Liver (tissue), 9 donors: Measurements from ENCODE around the gene LRRC49. TPM values are rescaled to one million over a fixed set of nuclear protein-coding genes. Genes with fewer than 3 reads are reported as not detected.

Source experiments
- DNase-seq: peaks from one replicate; pipeline ENCODE4 v3.0.0-alpha.2; 2017; ENCODE audit warnings: low spot score
- H3K27ac ChIP-seq, 2 donors: one replicate each; pipeline ENCODE4 v1.7.0; 2013; ENCODE audit warnings: inconsistent platforms in 2 of 2, low read length in 2 of 2, control low read depth in 1 of 2, low read depth in 1 of 2, mild to moderate bottlenecking in 1 of 2
- H3K27me3 ChIP-seq, 4 donors: one replicate each; pipeline versions ENCODE4 v1.6.1 to v1.7.0; 2013; ENCODE audit warnings: low read length in 3 of 4, inconsistent platforms in 1 of 4, mild to moderate bottlenecking in 1 of 4, moderate library complexity in 1 of 4; ENCODE audit not compliant: control insufficient read depth in 4 of 4, insufficient read depth in 4 of 4
- H3K36me3 ChIP-seq, 4 donors: one replicate each; pipeline versions ENCODE4 v1.6.1 to v1.7.0; 2013; ENCODE audit warnings: low read length in 3 of 4, mild to moderate bottlenecking in 3 of 4, low read depth in 1 of 4, moderate library complexity in 1 of 4; ENCODE audit not compliant: control insufficient read depth in 4 of 4, insufficient read depth in 3 of 4
- H3K4me1 ChIP-seq, 4 donors: one replicate each; pipeline versions ENCODE4 v1.6.1 to v1.7.0; 2013; ENCODE audit warnings: low read length in 3 of 4, mild to moderate bottlenecking in 3 of 4, moderate library complexity in 1 of 4; ENCODE audit not compliant: control insufficient read depth in 4 of 4, insufficient read depth in 4 of 4
- H3K4me3 ChIP-seq, 3 donors: one replicate each; pipeline versions ENCODE4 v1.6.1 to v1.7.0; 2013; ENCODE audit warnings: low read length in 3 of 3, control low read depth in 1 of 3, low read depth in 1 of 3, mild to moderate bottlenecking in 1 of 3
- H3K9ac ChIP-seq, 2 donors: one replicate each; pipeline ENCODE4 v1.7.0; 2013; ENCODE audit warnings: low read length in 2 of 2, mild to moderate bottlenecking in 2 of 2, moderate library complexity in 2 of 2, control low read depth in 1 of 2, low read depth in 1 of 2
- H3K9me3 ChIP-seq, 4 donors: one replicate each; pipeline versions ENCODE4 v1.6.1 to v1.7.0; 2013; ENCODE audit warnings: low read length in 3 of 4; ENCODE audit not compliant: control insufficient read depth in 4 of 4
- ATF3 ChIP-seq: IDR thresholded peaks from 2 replicates; pipeline ENCODE4 v1.6.1; 2016; ENCODE audit warnings: antibody characterized with exemption
- CTCF ChIP-seq: fragments of 150-350 bp; IDR thresholded peaks from 2 replicates; pipeline ENCODE4 v1.5.1; 2017; ENCODE audit warnings: improper control_type of control experiment, low read depth, low read length; ENCODE audit not compliant: missing input control
- EGR1 ChIP-seq, 2 donors: IDR thresholded peaks; 2 replicates each; pipeline ENCODE4 v1.6.1; 2016 to 2018; ENCODE audit warnings: antibody characterized with exemption in 2 of 2, low read depth in 2 of 2
- FOXA1 ChIP-seq: IDR thresholded peaks from 2 replicates; pipeline ENCODE4 v1.6.1; 2016; ENCODE audit warnings: antibody characterized with exemption
- FOXA2 ChIP-seq: IDR thresholded peaks from 2 replicates; pipeline ENCODE4 v1.6.1; 2016; ENCODE audit warnings: antibody characterized with exemption
- GABPA ChIP-seq, 2 donors: IDR thresholded peaks in 1 of 2; conservative IDR thresholded peaks in 1 of 2; 2 replicates each; pipeline ENCODE4 v1.6.1; 2016; ENCODE audit warnings: antibody characterized with exemption in 2 of 2, mild to moderate bottlenecking in 1 of 2, moderate library complexity in 1 of 2
- HNF4A ChIP-seq, 2 donors: conservative IDR thresholded peaks; 2 replicates each; pipeline ENCODE4 v1.6.1; 2016; ENCODE audit warnings: antibody characterized with exemption in 2 of 2, mild to moderate bottlenecking in 2 of 2
- HNF4G ChIP-seq: IDR thresholded peaks from 2 replicates; pipeline ENCODE4 v1.6.1; 2016; ENCODE audit warnings: antibody characterized with exemption
- JUND ChIP-seq, 2 donors: IDR thresholded peaks; 2 replicates each; pipeline ENCODE4 v1.6.1; 2016; ENCODE audit warnings: antibody characterized with exemption in 2 of 2
- MAX ChIP-seq: IDR thresholded peaks from 2 replicates; pipeline ENCODE4 v1.6.1; 2016; ENCODE audit warnings: antibody characterized with exemption
- NR2F2 ChIP-seq: IDR thresholded peaks from 2 replicates; pipeline ENCODE4 v1.6.1; 2016; ENCODE audit warnings: antibody characterized with exemption
- RAD21 ChIP-seq, 2 donors: IDR thresholded peaks; 2 replicates each; pipeline ENCODE4 v1.6.1; 2016; ENCODE audit warnings: antibody characterized with exemption in 2 of 2, mild to moderate bottlenecking in 2 of 2
- REST ChIP-seq: IDR thresholded peaks from 2 replicates; pipeline ENCODE4 v1.6.1; 2016; ENCODE audit warnings: antibody characterized with exemption, mild to moderate bottlenecking
- RXRA ChIP-seq, 2 donors: IDR thresholded peaks; 2 replicates each; pipeline ENCODE4 v1.6.1; 2017 to 2018; ENCODE audit warnings: antibody characterized with exemption in 2 of 2, mild to moderate bottlenecking in 1 of 2
- SP1 ChIP-seq: IDR thresholded peaks from 2 replicates; pipeline ENCODE4 v1.6.1; 2018; ENCODE audit warnings: antibody characterized with exemption, mild to moderate bottlenecking
- TAF1 ChIP-seq: conservative IDR thresholded peaks from 2 replicates; pipeline ENCODE4 v1.6.1; 2016; ENCODE audit warnings: antibody characterized with exemption, mild to moderate bottlenecking
- YY1 ChIP-seq: IDR thresholded peaks from 2 replicates; pipeline ENCODE4 v1.6.1; 2016; ENCODE audit warnings: antibody characterized with exemption, mild to moderate bottlenecking
- WGBS: extraction: QIAGEN DNeasy Blood & Tissue Kit; methylation state at CpG from one replicate; pipeline ENCODE4 v1.1.7; 2013; 5-methylcytosine and 5-hydroxymethylcytosine counted together
- polyA plus RNA-seq, 2 donors: library from polyadenylated mRNA; stranded (reverse) in 1 of 2; unstranded in 1 of 2; fragments of 200-250 nt in 1 of 2; fragments of >200 nt in 1 of 2; fragmentation: Nextera tagmentation in 1 of 2; extraction: Ambion mirVana in 1 of 2; gene quantifications; one replicate each; pipeline versions ENCODE4 v1.2.1 to v1.2.3, GENCODE V29; 2013 to 2015
- total RNA-seq, 2 donors: library from RNA; depleted of rRNA; stranded (reverse); fragments of >200 nt; gene quantifications; one replicate each; pipeline ENCODE4 v1.2.3, GENCODE V29; 2014
- TF ChIP-seq, protein P1 (sequence below): IDR thresholded peaks from 2 replicates; pipeline ENCODE4 v1.6.1; 2016; ENCODE audit warnings: antibody characterized with exemption
- donor health status: healthy.
- donor health status: healthy.
- donor health status: healthy.
- donor health status: healthy.
- donor health status: healthy.

The LRRC49 gene
- total and polyA plus RNA-seq, 4 donors: 0.20 to 1.1 (median 0.31) TPM

DNA sequence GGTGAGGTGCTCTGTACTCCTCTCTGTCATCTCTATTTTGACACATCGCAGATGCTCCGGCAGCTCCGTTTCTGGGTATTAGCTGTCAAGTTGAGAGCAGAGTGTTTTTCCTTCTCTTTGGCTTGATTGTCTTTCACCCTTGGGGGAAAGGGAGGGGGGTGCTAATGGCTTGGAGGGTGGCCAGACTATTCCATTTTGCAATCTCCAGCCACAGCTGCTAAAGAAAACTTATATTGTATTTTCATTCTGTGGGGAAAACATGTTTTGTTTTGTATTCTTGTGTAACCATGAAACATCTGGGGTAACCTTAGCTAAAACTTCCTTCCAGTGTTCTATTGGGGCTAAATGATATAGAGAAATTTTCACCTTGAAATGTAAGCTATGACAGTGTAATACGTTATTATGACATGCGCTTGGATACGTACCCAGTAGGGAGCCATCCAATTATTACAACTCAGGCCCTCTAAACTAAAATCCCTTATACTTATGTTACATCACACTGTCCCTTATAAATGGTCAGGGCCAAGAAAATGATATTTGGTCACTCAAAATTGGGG is 24.6 kb upstream of the LRRC49 start:
- DNase-seq: no peak
- no peaks in the 10 kb centered on the region for H3K9me3 ChIP-seq
- no peaks in the 10 kb centered on the region for H3K4me1 ChIP-seq
- no peak for TF ChIP-seq SP1
- no peak for TF ChIP-seq EGR1 (IDR thresholded peaks at IDR 0.05; ENCODE audit: low read depth in 2 of 2)
- TF ChIP-seq MAX: no peak
- no peaks in the 10 kb centered on the region for H3K36me3 ChIP-seq
- H3K27ac ChIP-seq: no peak overlapping the region
- H3K9ac ChIP-seq: no peak overlapping the region
- no peak overlapping the region for H3K4me3 ChIP-seq
- H3K27me3 ChIP-seq: no peaks in the 10 kb centered on the region
- 77% methylated on average over 6 of the region's 6 CpGs for whole genome bisulfite sequencing

DNA sequence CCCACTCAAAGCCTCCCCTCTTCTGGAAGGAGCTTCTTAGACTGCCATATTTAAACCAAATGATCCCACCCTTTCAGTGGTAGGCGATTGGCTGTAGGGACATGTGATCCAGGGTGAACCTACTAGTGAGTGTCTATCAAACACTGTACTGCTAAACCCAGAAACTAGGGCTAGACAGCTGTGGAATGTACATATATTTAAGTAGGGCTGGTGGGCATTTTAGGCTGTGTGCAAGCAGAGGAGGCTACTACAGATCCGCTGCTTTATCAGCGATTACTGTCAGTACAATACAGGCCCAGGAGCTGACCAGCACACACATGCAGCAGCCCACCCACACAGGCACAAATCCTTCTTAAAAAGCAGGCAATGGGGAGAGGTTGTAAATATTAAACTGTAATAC is 23.3 kb upstream of the LRRC49 start:
- no peak for TF ChIP-seq CTCF
- TF ChIP-seq HNF4A (conservative IDR thresholded peaks at IDR 0.05): no peak
- no peak for TF ChIP-seq RAD21 (IDR thresholded peaks at IDR 0.05)
- no peak for TF ChIP-seq SP1
- TF ChIP-seq NR2F2: no peak
- TF ChIP-seq FOXA1: no peak
- TF ChIP-seq HNF4G: no peak
- no peak for TF ChIP-seq FOXA2
- no peak for TF ChIP-seq JUND (IDR thresholded peaks at IDR 0.05)
- no peak for TF ChIP-seq GABPA (IDR thresholded peaks at IDR 0.05 in 1 of 2, conservative IDR thresholded peaks at IDR 0.05 in 1 of 2)
- TF ChIP-seq YY1: no peak
- no peak for TF ChIP-seq ATF3
- no peak for TF ChIP-seq REST
- no peak for TF ChIP-seq MAX
- TF ChIP-seq EGR1 (IDR thresholded peaks at IDR 0.05; ENCODE audit: low read depth in 2 of 2): no peak
- TF ChIP-seq RXRA (IDR thresholded peaks at IDR 0.05): no peak
- TF ChIP-seq, protein P1, sequence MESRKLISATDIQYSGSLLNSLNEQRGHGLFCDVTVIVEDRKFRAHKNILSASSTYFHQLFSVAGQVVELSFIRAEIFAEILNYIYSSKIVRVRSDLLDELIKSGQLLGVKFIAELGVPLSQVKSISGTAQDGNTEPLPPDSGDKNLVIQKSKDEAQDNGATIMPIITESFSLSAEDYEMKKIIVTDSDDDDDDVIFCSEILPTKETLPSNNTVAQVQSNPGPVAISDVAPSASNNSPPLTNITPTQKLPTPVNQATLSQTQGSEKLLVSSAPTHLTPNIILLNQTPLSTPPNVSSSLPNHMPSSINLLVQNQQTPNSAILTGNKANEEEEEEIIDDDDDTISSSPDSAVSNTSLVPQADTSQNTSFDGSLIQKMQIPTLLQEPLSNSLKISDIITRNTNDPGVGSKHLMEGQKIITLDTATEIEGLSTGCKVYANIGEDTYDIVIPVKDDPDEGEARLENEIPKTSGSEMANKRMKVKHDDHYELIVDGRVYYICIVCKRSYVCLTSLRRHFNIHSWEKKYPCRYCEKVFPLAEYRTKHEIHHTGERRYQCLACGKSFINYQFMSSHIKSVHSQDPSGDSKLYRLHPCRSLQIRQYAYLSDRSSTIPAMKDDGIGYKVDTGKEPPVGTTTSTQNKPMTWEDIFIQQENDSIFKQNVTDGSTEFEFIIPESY: no peak
- no peak for TF ChIP-seq TAF1
- no peak overlapping the region for H3K27ac ChIP-seq

More for the DNA sequence above, 23.3 kb upstream of the LRRC49 start:
- Histone ChIP-seq H3K36me3 (no peaks in the 10 kb centered on the region), H3K4me3 (no peak overlapping the region), H3K9me3 (no peaks in the 10 kb centered on the region), H3K9ac (no peak overlapping the region), H3K27me3 (no peaks in the 10 kb centered on the region), H3K4me1 (no peaks in the 10 kb centered on the region)
- 87% methylated on average over 3 of the region's 3 CpGs for WGBS
- DNase-seq: no peak
